C1 segment of cervical spinal cord (tissue), 14 donors: ENCODE data around the gene PCSK1N.
"Not testable (repeated sequence)": the region's sequence is repeated elsewhere in the genome, so short reads cannot be mapped to it uniquely, and the experiment has no call there.

Source experiments
- DNase-seq, 14 donors: peaks; one replicate each; lab custom pipeline; 2025; lab: John Stamatoyannopoulos, UW

Gene PCSK1N, protein sequence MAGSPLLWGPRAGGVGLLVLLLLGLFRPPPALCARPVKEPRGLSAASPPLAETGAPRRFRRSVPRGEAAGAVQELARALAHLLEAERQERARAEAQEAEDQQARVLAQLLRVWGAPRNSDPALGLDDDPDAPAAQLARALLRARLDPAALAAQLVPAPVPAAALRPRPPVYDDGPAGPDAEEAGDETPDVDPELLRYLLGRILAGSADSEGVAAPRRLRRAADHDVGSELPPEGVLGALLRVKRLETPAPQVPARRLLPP

GRCh38 chrX:48835524-48836329 is at the start of gene PCSK1N:
Gene PCSK1N (minus strand): TSS chrX:48835610. CDS start chrX:48835532, 78 bp downstream.
- peak in 7 of 14 donors; percentile 1 to 71 (median 11) for DNase-seq

- DNase-seq, result no peak
These were observed 48.3 kb upstream of the PCSK1N start for GRCh38 chrX:48883729-48884128.

GRCh38 chrX:48876944-48877343 is 41.5 kb upstream of the PCSK1N start:
- not testable (repeated sequence) for DNase-seq

- not testable (repeated sequence) for DNase-seq
These were observed 36.6 kb upstream of the PCSK1N start for GRCh38 chrX:48872017-48872416.

DNA sequence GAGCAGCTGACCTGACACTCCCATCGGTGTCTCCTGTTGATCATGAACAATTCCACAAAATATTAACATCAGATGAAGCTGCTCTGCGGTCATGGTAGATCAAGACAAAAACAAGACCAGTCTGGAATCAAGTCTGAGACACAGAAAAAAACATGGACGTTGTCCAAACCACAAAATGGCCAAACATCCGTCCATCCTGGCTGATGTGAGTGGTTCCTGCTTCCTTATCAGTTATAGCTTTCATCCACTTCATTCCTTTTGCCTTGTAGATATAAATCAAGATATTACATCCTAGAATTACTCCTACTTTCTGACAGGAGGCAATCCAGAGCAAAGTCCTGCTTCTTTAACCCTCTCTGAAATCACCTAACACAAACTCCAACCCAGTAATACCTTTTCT is 28.8 kb upstream of the PCSK1N start:
- no peak for DNase-seq

DNA sequence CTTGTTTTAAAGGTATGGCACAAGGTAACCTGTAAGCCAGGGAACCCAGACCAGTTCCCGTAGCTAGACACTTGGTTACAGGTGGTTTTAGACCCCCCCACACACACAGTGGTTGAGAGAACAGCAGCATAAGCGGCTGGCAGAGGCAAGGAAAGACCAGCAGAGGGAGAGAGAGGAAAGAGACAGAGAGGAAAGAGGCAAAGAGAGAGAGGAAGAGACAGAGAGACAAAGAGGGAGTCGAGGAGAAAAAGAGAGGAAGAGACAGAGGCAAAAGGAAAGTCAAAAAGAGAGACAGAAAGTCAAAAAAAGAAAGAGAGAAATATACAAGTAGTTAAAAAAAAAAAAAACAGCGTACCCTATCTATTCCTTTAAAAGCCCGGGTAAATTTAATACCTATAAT is 19.5 kb upstream of the PCSK1N start:
- DNase-seq, result no peak

DNA sequence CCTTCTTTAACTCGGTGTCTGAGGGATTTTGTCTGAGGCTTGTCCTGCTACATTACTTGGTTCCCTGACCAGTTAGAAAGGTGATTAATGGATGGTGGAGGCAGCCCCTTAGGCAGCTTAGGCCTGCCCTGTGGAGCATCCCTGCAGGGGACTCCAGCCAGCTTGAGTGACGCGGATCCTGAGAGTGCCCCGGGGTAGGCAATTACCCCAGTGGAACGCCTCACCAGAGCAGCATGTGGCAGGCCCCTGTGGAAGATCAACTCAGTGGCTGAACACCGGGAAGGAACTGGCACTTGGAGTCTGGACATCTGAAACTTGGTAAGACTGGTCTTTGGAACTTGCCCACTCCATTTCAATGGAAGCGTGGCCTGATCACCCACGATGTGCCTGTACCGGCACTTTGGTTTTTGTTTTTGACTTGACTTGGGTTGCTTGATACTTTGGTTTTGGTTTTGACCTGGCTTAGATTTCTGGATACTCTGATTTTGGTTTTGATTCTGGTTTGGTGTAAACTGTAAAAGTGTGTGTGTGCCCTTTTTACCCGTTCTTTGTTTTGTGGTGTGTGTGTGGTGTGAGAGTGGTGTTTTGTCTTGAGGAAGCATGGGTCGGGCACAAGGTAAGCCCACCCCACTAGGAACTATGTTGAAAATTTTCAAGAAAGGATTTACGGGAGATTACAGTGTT is 18.9 kb upstream of the PCSK1N start:
- not testable (repeated sequence) for DNase-seq

DNA sequence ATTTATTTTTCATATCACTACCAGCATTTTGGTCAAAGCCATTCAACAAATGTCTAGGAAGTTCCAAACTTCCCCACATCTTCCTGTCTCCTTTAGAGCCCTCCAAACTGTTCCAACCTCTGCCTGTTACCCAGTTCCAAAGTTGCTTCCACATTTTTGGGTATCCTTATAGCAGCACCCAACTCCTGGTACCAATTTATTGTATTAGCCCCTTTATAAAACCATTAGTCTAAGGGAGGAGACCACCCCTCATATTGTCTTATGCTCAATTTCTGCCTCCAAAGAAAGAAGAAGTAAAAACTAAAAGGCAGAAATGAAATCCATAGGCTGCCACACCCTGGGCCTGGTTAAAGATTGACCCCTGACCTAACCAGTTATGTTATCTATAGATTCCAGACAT is 18.1 kb upstream of the PCSK1N start:
- DNase-seq, result not testable (repeated sequence)

GRCh38 chrX:48852857-48853256 is 17.4 kb upstream of the PCSK1N start:
- DNase-seq, result no peak

GRCh38 chrX:48848847-48849246 is 13.4 kb upstream of the PCSK1N start:
- no peak for DNase-seq

DNA sequence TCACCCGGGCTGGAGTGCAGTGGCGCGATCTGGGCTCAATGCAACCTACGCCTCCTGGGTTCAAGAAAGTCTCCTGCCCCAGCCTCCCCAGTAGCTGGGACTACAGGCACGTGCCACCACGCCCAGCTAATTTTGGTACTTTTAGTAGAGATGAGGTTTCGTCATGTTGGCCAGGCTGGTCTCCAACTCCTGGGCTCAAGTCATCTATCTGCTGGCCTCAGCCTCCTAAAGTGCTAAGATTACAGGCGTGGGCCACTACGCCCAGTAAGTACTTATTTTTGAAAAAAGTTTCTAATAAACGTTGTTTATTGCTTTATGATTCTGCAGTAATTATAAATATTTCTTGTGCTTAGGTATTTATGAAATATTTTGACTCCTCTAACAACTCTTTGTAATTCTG is 4.3 kb upstream of the PCSK1N start:
- DNase-seq, result no peak

GRCh38 chrX:48834383-48834709 is 1.1 kb downstream of the PCSK1N start:
- peak in 1 of 14 donors; percentile 37 for DNase-seq

- DNase-seq, result peak in 1 of 14 donors; percentile 25
These were observed 1.8 kb downstream of the PCSK1N start for GRCh38 chrX:48833542-48834138.

DNA sequence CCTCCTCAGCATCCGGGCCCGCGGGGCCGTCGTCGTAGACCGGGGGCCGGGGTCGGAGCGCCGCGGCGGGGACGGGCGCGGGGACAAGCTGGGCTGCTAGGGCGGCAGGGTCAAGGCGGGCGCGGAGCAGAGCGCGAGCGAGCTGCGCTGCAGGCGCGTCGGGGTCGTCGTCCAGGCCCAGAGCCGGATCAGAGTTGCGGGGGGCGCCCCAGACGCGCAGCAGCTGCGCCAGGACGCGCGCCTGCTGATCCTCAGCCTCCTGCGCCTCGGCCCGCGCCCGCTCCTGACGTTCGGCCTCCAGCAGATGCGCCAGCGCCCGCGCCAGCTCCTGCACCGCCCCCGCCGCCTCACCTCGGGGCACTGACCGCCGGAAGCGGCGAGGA is 3.5 kb downstream of the PCSK1N start:
- no peak for DNase-seq

DNA sequence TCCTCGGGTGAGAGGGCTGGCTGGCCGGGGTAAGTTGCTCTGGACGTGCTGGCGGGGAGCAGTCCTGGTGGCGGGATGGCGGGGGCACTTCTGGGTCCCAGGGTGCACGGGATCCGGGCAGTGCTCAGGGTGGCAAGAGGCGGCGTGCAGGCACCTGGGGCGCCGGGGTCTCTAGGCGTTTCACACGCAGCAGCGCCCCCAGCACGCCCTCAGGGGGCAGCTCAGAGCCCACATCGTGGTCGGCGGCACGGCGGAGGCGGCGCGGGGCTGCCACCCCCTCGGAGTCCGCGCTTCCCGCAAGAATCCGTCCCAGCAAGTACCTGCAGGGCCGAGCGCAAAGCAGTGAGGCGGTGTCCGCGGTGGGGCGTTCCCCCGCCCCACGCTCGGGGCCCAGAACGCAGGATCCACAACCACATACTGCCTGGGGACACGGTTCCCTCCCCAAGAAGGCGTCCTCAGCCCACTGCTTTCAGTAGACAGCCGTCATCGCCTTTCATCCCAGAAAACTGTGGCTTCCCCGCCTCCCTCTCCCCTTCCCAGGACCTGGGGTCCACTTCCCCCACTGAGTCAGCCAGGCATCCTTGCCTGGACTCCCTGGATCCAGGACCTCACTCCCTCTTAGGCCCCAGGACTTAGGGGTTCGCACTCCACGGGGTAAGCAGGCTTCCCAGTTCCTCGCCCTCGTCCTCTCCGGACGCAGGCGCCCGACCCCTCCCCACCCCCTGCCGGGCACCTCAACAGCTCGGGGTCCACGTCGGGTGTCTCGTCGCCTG is 4.1 kb downstream of the PCSK1N start:
- DNase-seq, result no peak

GRCh38 chrX:48829016-48829735 is 6.2 kb downstream of the PCSK1N start:
- no peak for DNase-seq

DNA sequence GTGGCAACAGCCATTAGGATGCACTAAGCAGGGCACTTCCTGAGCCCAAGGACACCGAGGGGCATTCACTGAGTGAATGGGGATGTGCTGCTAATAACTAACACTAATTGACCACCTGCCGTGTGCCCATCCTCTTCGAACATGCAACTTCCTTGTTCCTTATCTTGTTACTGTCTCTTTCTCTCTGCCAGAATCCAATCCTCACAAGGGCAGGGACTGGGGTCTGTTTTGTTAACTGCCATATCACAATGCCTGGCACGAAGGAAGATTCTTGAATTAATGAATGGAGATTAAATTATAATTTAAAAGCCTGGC is 7.8 kb downstream of the PCSK1N start:
- DNase-seq, result no peak

DNA sequence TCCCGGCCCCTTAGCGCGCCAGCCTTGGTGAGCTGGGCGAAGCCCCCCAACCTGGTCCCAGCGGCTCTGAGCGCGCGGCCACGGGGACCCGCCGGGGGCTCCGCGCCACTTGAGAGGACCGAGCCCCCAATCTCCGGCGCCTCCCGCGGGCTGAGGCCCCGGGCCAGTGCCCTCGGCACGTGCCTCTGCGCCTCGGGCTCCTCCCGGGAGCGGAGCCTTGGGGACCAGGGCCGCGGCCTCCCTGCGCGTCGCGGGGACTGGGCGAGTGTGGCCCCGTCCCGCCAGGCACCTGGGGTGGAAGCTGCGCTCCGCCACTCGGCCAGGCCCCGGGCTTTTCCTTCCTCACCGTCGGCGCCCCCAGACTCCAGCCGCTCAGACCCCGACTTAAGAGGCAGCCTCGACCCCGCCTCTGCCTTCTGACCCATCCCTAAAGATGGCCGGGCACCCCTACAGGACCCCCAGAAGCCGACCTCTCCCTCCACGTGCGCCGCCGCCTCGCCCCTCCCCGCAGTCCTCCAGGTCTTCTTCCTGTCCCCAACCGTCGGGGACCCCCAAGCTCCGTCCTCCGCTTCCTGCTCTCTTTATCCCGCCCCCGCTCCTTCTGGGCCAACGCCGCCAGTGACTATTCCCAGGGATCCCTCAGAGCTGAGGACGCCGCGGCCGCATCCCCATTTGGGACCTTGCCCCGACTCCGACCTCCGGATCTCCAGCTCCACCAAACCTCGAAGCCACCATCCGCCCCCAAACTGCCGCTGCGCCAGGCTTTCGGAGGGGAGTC is 8.3 kb downstream of the PCSK1N start:
- no peak for DNase-seq

DNA sequence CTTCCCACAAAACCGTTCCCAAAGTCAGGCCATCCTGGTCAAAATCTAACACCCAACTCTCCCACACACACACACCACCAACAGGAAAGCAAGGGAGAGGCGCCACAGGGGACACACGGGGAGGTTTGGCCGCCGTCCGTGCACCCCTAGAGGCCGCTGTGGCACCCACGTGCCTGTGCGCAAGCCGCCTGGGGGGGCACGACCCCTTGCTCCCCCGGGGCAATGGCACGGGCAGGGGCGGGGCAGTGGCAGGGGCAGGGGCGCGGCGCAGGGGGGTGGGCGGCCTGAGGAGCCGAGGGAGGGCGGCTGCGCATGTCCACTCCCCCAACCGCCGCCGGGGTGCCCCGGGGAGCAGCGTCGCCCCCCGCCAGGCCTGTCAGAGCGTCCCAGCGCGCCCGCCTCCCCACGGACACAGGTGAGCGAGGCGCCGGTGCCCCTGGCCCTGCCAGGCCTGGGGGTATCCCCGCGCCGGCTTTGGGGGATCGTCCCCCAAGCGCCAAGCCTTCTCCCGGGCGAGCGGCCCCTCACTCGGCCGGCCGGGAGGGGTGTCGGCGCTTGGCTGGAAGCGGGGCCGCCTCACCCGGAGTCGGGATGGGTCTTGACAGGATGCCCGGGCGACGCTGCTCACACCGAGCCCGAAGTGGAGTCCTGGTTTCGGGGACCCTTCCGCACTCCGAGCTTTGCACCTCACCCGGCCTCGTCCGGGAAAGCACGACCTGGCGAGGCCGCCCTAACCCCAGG is 9.1 kb downstream of the PCSK1N start, which contains the start of gene ERAS:
Gene ERAS, plus strand, starts transcription at position 379 of the 741 bp plus-strand sequence. CDS start 2,611 bp downstream, outside the sequence.
- no peak for DNase-seq
